ENCODE measurements around the gene REST. TPM values are rescaled to one million over a fixed set of nuclear protein-coding genes. Genes with fewer than 3 reads are reported as not detected.
A peak's percentile ranks its signal among the peaks of the same experiment; 100 is the strongest.

REST gene
- 10 to 100 TPM; 23.7 to 39.2 (median 33.9) TPM for total RNA-seq

DNA sequence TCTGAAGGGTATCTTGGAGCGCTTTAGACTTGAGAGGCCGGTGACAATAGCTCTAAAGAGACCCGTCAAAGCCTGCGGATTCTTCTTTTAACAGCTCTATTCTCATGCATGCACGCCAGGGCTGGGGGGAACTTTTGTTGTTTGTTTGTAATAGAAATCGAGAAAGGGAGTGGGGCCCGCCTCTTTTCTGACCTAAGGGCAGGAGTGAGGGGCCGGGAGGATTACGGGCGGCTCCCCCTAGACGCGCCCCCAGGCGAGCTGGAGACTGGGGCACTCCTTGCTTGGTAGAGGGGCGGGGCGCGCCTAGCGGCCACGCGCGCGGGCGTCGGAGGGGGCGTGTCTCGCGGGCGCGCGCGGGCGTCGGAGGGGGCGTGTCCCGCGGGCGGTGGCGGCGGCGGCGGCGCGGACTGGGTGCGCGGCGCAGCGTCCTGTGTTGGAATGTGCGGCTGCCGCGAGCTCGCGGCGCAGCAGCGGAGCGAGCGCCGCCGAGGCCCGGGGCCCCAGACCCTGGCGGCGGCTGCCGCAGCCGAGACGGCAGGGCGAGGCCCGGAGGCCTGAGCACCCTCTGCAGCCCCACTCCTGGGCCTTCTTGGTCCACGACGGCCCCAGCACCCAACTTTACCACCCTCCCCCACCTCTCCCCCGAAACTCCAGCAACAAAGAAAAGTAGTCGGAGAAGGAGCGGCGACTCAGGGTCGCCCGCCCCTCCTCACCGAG is at the start of gene REST:
Gene REST (plus strand): TSS at position 412 of the 717 bp plus-strand sequence. CDS start 2,739 bp downstream, outside the sequence.
- H3K9me3 ChIP-seq = no peaks in the 10 kb centered on the region
- H3K4me1 ChIP-seq = peaks cover 0 to 48% (median 31%) of the 10 kb centered on the region in 4 donors
- DNase-seq (ENCODE audit: low spot score in 2 of 2) = peak; percentile 62
- 0 to 1% methylated on average over 39 to 73 of the region's 74 CpGs for WGBS, 2 donors
- H3K27ac ChIP-seq = peak within 1 kb of the TSS; percentile 68 to 97 (median 92)
- TF ChIP-seq POLR2A (IDR thresholded peaks at IDR 0.05) = peak; percentile 23 to 63
- no peak for TF ChIP-seq EP300 (IDR thresholded peaks at IDR 0.05)
- TF ChIP-seq CTCF (IDR thresholded peaks at IDR 0.05) = no peak
- H3K27me3 ChIP-seq = no peaks in the 10 kb centered on the region
- H3K4me3 ChIP-seq = peak within 1 kb of the TSS; percentile 65 to 95 (median 84)
- no peaks in the 10 kb centered on the region for H3K36me3 ChIP-seq

DNA sequence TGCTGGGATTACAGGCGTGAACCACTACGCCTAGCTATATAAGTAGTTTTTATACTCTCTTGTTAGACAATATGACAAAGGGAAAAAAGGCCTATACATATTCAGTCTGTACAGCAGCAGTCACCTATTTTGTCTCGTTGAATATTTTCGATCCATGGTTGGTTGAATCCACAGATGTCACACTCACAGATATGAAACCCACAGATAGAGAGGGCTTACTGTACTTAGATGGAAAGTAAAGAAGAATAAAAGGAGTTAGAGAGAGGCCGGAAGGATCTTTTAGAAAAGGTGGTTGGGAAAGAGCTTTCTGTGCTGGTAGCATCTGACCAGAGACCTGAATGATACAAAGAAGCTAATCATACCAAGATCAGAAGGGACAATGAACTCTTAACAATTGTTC is 47.9 kb upstream of the REST start:
- Histone ChIP-seq H3K36me3 (no peaks in the 10 kb centered on the region), H3K9me3 (no peaks in the 10 kb centered on the region), H3K27me3 (no peaks in the 10 kb centered on the region), H3K27ac (no peak overlapping the region), H3K4me1 (peaks cover 0 to 13% (median 0%) of the 10 kb centered on the region in 4 donors), H3K4me3 (no peak overlapping the region)
- DNase-seq (ENCODE audit: low spot score in 2 of 2) = no peak
- 95 to 97% methylated on average over 5 of the region's 5 CpGs for WGBS, 2 donors
- TF ChIP-seq POLR2A (IDR thresholded peaks at IDR 0.05) = no peak
- TF ChIP-seq EP300 (IDR thresholded peaks at IDR 0.05) = no peak
- no peak for TF ChIP-seq CTCF (IDR thresholded peaks at IDR 0.05)

DNA sequence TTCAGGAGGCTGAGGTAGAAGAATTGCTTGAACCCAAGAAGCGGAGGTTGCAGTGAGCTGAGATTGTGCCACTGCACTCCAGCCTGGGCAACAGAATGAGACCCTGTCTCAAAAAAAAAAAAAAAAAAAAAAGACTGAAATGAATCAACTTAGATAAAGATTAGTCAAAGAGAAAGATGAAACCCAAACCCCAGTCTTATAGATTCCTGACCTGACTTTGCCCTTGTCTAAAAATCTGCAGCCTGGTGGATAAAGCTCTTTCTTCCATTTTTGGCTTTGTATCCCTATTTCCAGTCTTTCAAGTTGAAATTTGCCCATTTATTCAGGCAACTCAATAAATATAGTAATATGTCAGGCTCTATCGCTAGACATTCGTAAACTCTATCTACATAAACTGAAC is 46.9 kb upstream of the REST start:
- DNase-seq (ENCODE audit: low spot score in 2 of 2) = no peak
- no peak for TF ChIP-seq CTCF (IDR thresholded peaks at IDR 0.05)
- no peak for TF ChIP-seq EP300 (IDR thresholded peaks at IDR 0.05)
- no peak for TF ChIP-seq POLR2A (IDR thresholded peaks at IDR 0.05)
- Histone ChIP-seq H3K4me3 (no peak overlapping the region), H3K4me1 (peaks cover 0 to 13% (median 0%) of the 10 kb centered on the region in 4 donors), H3K9me3 (no peaks in the 10 kb centered on the region), H3K27me3 (no peaks in the 10 kb centered on the region), H3K27ac (no peak overlapping the region), H3K36me3 (no peaks in the 10 kb centered on the region)
- whole genome bisulfite sequencing, 2 donors = 89 to 96% methylated on average over 3 of the region's 3 CpGs

- Histone ChIP-seq H3K27ac (no peak overlapping the region), H3K4me3 (no peak overlapping the region), H3K36me3 (no peaks in the 10 kb centered on the region), H3K27me3 (no peaks in the 10 kb centered on the region), H3K9me3 (no peaks in the 10 kb centered on the region), H3K4me1 (peaks cover 0 to 11% (median 0%) of the 10 kb centered on the region in 4 donors)
- WGBS, 2 donors = 9 to 29% methylated on average over 1 of the region's 1 CpG
- no peak for DNase-seq (ENCODE audit: low spot score in 2 of 2)
- no peak for TF ChIP-seq EP300 (IDR thresholded peaks at IDR 0.05)
- no peak for TF ChIP-seq CTCF (IDR thresholded peaks at IDR 0.05)
- no peak for TF ChIP-seq POLR2A (IDR thresholded peaks at IDR 0.05)
These were observed 46.3 kb upstream of the REST start for GRCh38 chr4:56861360-56861759.

- Histone ChIP-seq H3K27me3 (no peaks in the 10 kb centered on the region), H3K36me3 (no peaks in the 10 kb centered on the region), H3K9me3 (no peaks in the 10 kb centered on the region), H3K4me1 (no peaks in the 10 kb centered on the region), H3K4me3 (no peak overlapping the region), H3K27ac (no peak overlapping the region)
- TF ChIP-seq POLR2A (IDR thresholded peaks at IDR 0.05) (no peak), EP300 (IDR thresholded peaks at IDR 0.05) (no peak), CTCF (IDR thresholded peaks at IDR 0.05) (no peak)
- 82 to 94% methylated on average over 7 of the region's 7 CpGs for WGBS, 2 donors
- no peak for DNase-seq (ENCODE audit: low spot score in 2 of 2)
These were observed 44.1 kb upstream of the REST start for GRCh38 chr4:56863441-56864139.

Measured in tibial nerve (tissue), 4 donors.